ENCODE results near the gene KCNG2. TPM values are rescaled to one million over a fixed set of nuclear protein-coding genes. Genes with fewer than 3 reads are reported as not detected.

KCNG2 gene
- total RNA-seq, 2 experiments from 2014 or later: not detected

- Mint-ChIP-seq H3K4me1 (ENCODE audit: low read depth) (no peaks in the 10 kb centered on the region), H3K27ac (no peak overlapping the region), H3K4me3 (no peak overlapping the region), H3K36me3 (ENCODE audit: low read depth) (peaks cover 27% of the 10 kb centered on the region), H3K27me3 (no peaks in the 10 kb centered on the region), H3K9me3 (no peaks in the 10 kb centered on the region)
- ChIA-PET CTCF (no interaction called here), POLR2A (no interaction called here)
- ATAC-seq (ENCODE audit: poor library complexity) (no peak), DNase-seq (no peak)
- Histone ChIP-seq H3K36me3 (ENCODE audit: insufficient read depth, low read length) (peaks cover 13% of the 10 kb centered on the region), H3K27ac (ENCODE audit: low read depth in 1 of 2, low read length in 2 of 2) (no peak overlapping the region), H3K27me3 (ENCODE audit: control insufficient read depth in 1 of 2, insufficient read depth in 2 of 2, low read length in 2 of 2) (no peaks in the 10 kb centered on the region), H3K4me3 (ENCODE audit: low read length) (no peak overlapping the region), H3K4me1 (ENCODE audit: insufficient read depth, low read length) (no peaks in the 10 kb centered on the region), H3K9me3 (ENCODE audit: control insufficient read depth in 1 of 2, insufficient read depth in 1 of 2, low read length in 2 of 2) (peaks cover 0 to 55% of the 10 kb centered on the region in 2 experiments)
- no peak for TF ChIP-seq CTCF (IDR thresholded peaks at IDR 0.05)
- intact Hi-C loops (cut with DNase I, micrococcal nuclease): no loop called here
These were observed 106.1 kb downstream of the KCNG2 start for GRCh38 chr18:79903787-79904356.

GRCh38 chr18:79904357-79905147 lies 106.8 kb downstream of the KCNG2 start:
- TF ChIP-seq CTCF (IDR thresholded peaks at IDR 0.05): no peak
- Mint-ChIP-seq H3K9me3 (no peaks in the 10 kb centered on the region), H3K36me3 (ENCODE audit: low read depth) (peaks cover 27% of the 10 kb centered on the region), H3K4me3 (no peak overlapping the region), H3K27me3 (no peaks in the 10 kb centered on the region), H3K27ac (no peak overlapping the region), H3K4me1 (ENCODE audit: low read depth) (no peaks in the 10 kb centered on the region)
- POLR2A ChIA-PET: no interaction called here
- Histone ChIP-seq H3K27ac (ENCODE audit: low read depth in 1 of 2, low read length in 2 of 2) (no peak overlapping the region), H3K4me3 (ENCODE audit: low read length) (no peak overlapping the region), H3K27me3 (ENCODE audit: control insufficient read depth in 1 of 2, insufficient read depth in 2 of 2, low read length in 2 of 2) (no peaks in the 10 kb centered on the region), H3K4me1 (ENCODE audit: insufficient read depth, low read length) (no peaks in the 10 kb centered on the region), H3K36me3 (ENCODE audit: insufficient read depth, low read length) (peaks cover 13% of the 10 kb centered on the region), H3K9me3 (ENCODE audit: control insufficient read depth in 1 of 2, insufficient read depth in 1 of 2, low read length in 2 of 2) (peaks cover 0 to 50% of the 10 kb centered on the region in 2 experiments)
- intact Hi-C loops (cut with DNase I, micrococcal nuclease): no loop called here
- peak in 1 of 14 experiments; percentile 30 for DNase-seq
- CTCF ChIA-PET: no interaction called here
- no peak for ATAC-seq (ENCODE audit: poor library complexity)

- CTCF ChIA-PET: no interaction called here
- ATAC-seq (ENCODE audit: poor library complexity) (no peak), DNase-seq (no peak)
- no peaks in the 10 kb centered on the region for H3K4me1 Mint-ChIP-seq (ENCODE audit: low read depth)
- Histone ChIP-seq H3K27me3 (ENCODE audit: control insufficient read depth in 1 of 2, insufficient read depth in 2 of 2, low read length in 2 of 2) (no peaks in the 10 kb centered on the region), H3K4me3 (ENCODE audit: low read length) (no peak overlapping the region), H3K27ac (ENCODE audit: low read depth in 1 of 2, low read length in 2 of 2) (no peak overlapping the region), H3K4me1 (ENCODE audit: insufficient read depth, low read length) (no peaks in the 10 kb centered on the region), H3K36me3 (ENCODE audit: insufficient read depth, low read length) (peaks cover 13% of the 10 kb centered on the region), H3K9me3 (ENCODE audit: control insufficient read depth in 1 of 2, insufficient read depth in 1 of 2, low read length in 2 of 2) (peaks cover 0 to 41% of the 10 kb centered on the region in 2 experiments)
- POLR2A ChIA-PET: no interaction called here
- H3K9me3 Mint-ChIP-seq: no peaks in the 10 kb centered on the region
- no peak for TF ChIP-seq CTCF (IDR thresholded peaks at IDR 0.05)
- H3K27ac Mint-ChIP-seq: no peak overlapping the region
- no peaks in the 10 kb centered on the region for H3K27me3 Mint-ChIP-seq
- H3K36me3 Mint-ChIP-seq (ENCODE audit: low read depth): peaks cover 30% of the 10 kb centered on the region
- intact Hi-C loops (cut with DNase I, micrococcal nuclease): no loop called here
- H3K4me3 Mint-ChIP-seq: no peak overlapping the region
These were observed 107.7 kb downstream of the KCNG2 start for GRCh38 chr18:79905389-79905911.

Measured in CD4-positive, alpha-beta T cell (primary cell).